GM20431 (cell line): Measurements from ENCODE around the gene SPTA1.
"Not testable (repeated sequence)": the region's sequence is repeated elsewhere in the genome, so short reads cannot be mapped to it uniquely, and the experiment has no call there.

ENCODE experiments used
- in situ Hi-C: fragments of 300-500 bp; cut with MseI, MboI; formaldehyde crosslinking; loops from one replicate; pipeline ENCODE4 v1.15.0; 2020; ENCODE audit warnings: low sequenced_read_pairs; ENCODE audit not compliant: unreplicated experiment

SPTA1 gene

DNA sequence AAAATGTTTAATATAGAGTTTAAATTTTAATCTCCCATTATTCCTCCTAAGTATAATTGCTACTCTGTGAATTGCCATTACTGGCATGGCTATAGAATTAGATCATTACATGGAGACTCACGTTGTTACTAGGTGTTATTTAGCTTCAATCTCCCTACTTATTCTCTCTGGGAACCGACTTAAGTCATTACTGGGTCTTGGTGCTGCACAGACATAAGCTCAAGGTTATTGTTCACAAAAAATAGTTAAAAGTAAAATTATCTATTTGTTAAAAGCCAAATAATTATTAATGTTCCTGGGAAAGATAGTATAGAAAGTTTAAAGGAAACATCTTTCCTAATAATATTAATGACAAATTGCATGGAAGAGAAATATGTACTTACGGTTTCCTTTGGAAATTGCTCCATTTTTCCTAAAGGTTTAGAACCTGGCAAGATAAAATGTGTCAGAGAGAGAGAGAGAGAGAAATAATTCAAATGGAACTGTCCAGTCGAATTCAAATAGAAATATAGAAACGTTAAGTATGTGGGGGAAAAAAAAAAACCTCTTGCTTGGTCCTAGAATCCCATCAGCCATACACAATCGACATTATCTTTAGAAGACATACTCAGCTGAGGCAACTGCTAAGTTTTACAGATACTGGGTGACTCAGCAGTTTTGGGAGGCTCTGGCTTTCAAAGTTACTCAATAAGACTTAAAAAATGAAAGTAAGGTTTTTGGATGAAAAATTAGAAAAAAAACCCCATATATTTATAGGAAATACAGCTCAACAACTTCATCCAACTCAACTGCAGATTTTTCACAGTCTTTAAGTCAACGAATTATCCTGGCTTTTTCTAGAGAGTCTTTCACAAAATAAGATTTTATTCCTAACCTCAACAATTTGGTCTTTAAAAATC is at the start of gene SPTA1:
Gene SPTA1, minus strand, starts transcription at position 605 of the 899 bp plus-strand sequence. Its CDS starts 198 bp downstream, at position 407.
- in situ Hi-C loops: no loop called here

DNA sequence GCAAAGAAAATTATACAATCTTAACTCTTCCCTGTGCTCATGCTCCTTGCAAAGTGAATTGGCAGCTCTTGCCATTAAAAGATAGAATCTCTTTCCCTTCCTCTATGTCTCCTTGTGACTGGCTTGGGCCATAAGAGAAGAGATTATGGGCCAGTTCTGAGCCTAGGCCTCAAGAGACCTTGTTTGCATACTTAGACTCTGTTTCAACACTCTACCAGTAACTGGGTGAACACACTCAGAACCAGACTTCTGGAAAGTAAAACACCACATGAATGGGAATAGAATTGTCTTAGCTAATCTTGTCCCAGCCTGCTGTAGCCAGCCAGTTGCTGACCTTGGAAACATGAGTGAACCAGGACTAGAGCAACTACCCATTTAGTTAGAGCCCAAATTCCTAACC is 49.3 kb upstream of the SPTA1 start:
- in situ Hi-C loops: no loop called here

DNA sequence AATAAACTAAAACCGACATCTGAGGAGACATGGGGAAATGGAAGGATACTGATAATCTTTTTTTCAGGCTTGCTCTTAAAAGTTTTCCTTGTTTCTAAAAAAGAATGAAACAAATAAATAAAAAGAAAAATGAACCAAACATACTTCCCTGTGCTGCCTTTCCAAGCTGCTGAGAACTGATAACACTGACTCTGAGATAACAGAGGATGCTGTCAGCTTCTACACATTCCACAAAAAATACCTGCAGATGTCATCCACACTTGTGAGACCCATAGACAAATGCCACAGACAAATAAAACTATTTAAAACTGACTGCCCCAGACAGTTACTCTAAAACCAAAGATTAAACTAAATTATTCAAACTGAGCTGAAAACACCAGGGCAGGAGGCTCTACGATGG is 46.0 kb upstream of the SPTA1 start:
- in situ Hi-C loops: no loop called here

DNA sequence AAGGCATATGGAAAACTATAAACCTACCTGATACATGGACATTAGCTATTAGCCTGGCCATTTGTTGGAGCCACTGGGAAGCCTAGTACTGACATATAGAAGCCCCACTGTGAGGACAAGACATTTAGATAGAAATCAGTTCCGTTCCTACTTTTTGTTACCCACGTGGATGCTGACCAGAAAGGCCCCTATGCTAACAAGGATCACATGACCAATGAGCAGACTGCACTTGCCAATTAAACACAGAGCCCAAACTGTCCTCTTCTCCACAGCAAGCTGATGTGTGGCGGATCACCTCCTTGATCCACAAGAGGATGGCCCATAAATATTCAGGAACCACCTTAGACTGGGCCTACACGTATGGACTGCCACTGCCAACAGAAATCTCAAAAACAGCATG is 45.2 kb upstream of the SPTA1 start:
- in situ Hi-C loops: no loop called here

DNA sequence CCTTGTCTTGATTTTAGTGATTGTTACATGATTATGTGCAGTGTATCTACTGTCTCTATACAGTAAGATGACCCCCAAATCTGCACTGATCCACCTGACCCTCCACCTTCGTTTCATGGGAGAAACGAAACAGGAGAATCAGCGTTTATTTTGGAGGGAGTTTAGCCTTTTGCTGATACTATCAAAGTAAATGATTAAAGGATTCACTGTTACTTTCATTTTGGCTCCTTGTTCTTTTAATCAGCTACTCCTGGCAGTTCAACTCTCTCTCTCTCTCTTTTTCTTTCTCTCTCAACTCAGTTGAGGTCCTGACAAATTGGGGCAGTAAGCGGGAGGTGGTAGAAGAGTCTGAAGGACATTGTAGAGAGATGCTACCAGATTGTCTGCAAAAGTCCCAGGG is 43.9 kb upstream of the SPTA1 start:
- in situ Hi-C loops: no loop called here

DNA sequence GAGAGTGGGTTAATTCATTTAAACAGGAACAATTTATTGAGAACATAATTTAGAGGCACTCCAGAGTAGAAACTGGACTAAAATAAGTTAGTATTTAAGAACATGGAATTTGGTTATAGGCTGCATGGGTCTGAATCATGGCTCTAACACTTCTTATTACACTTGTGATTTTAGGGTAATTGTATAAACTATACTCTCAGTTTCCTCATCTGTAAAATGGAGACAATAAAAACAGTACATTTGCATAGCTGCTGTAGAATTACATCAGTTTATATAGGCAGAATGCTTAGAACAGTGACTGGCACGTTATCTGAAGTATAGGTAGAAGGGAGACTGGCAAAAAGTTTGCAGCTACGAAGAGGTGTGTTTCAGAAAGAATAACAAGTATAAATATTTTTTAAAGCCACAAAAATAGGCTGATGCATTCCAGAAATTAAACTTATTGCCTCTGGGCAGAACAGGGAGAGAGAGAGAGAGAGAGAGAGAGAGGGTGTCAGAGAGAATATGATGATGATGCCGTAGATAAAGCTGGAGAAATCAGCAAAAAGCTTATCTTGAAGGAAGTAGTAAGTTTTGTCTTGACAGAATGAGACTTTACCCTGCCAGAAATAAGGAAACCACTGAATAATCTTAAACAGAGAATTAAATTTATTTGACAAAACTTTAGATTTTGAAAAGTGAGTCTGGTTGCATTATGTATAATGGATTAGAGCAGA is 42.2 kb upstream of the SPTA1 start:
- in situ Hi-C loops: no loop called here

DNA sequence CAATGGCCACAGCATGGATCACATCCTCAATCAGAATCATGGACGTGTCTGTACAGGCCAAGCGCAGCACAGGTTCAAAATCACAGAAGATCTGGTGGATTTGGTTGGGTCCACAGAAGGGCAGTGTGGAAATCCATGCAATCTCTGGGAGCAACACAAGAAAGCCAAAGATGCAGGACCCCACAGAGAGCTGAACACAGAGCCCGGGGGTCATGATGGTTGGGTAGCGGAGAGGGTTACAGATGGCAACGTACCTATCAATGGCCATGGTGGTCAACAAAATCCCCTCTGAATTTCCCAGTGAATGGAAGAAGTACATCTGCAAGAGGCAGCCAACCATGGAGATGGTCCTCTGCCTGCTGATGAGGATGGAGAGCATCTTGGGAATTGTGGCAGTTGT is 37.9 kb upstream of the SPTA1 start:
- in situ Hi-C loops: no loop called here

DNA sequence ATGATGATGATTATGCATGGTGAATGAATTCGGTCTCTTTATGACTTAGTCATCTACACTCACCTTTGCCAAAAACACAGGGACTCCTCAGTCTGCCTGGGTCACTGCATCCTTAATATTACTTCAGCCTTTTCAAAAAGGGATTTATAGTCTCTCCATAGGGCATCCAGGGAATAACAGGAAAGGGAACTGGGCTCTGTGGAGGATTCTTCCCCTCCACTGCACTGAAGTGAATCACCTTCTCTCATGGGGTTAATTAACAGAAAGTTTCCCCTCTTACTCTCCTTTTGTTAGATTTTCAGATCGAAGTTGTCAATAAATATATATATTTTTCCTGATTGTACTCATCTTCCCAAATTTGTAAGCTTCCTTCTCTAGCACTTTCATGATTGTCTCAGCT is 34.1 kb upstream of the SPTA1 start, which contains the start of gene OR6K3:
Gene OR6K3, minus strand, starts transcription at position 101 of the 400 bp plus-strand sequence. CDS start 2,605 bp downstream, outside the sequence.
- in situ Hi-C loops: no loop called here

DNA sequence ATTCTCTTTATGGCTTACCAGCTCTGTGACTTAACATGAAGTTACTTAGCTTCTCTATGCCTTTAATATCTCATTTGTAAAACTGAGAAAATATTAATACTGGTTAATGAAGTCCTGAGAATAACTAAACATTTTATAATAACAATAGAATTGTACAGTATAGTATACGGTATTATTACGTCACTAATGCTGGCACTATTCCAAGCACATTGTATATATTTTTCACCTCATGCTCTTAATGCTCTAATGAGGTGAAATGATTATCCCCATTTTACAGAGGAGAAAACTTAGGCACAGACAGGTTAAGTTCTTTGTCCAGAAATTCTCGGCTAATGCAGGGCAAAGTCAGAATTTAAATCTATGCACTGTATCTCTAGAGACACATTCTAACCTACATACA is 33.1 kb upstream of the SPTA1 start:
- in situ Hi-C loops: no loop called here

DNA sequence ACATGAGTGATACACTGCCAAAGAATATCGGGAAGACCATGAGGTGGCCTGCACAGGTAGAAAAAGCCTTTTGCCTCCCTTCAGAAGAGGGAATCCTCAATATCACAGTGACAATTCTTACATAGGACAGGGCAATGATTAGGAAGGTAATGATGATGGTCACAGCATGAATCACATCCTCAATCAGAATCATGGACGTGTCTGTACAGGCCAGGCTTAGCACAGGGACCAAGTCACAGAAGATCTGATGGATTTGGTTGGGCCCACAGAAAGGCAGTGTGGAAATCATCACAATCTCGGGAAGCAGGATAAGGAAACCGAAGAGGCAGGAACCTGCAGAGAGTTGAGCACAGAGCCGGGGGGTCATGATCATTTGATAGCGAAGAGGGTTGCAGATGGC is 30.8 kb upstream of the SPTA1 start:
- in situ Hi-C loops: no loop called here

DNA sequence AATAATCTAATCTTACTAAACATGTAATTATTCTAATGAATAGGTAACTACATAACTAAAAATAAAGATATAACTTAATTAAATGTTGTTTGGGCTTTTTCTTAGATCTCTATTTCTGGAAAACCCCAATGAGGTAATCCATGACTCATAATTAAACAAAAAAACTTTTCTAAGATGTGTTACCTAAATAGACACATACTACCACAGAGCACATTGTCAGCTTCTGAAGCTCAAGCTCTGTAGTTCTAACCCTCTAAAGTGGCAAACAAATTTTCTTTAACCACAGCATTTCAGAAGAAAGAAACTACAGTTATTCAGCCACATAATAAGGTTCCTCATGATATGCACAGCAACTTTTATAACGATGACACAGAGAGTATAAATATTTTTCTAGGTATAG is 29.8 kb upstream of the SPTA1 start:
- in situ Hi-C loops: no loop called here

DNA sequence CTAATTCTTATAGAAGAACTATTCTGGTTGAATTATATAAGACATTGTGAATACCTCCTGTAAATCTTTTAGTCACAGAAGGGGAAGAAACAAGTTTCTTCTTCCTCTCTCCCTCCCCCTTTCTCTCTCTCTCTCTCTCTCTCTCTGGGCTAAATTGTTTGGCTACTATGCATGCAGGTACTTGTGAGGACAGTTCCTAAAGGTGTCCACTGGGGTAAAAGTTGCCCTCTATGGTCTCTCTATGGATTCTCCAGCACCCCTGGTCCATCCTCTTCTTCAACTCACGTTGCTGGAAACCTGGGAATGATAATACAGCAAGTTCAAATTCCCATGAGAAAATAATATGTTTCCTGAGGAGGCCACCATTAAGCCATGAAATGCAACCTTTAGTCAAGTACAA is 28.2 kb upstream of the SPTA1 start:
- in situ Hi-C loops: no loop called here

DNA sequence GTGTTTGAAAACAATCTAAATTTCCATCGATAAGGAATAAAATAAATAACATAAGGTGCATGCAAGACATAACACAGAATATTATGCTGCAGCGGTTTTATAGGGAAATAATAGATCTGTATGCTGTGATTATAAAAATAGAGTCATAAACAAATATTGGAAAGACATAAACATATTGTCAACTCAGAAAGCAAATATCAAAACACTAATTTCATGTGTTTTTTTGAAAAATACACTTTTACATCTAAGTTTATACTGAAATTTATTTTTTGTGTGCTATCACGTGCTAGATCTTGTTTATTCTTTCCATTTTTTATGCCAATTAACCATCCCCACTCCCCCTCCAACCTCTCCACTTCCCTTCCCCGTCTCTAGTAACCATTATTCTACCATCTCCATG is 24.6 kb upstream of the SPTA1 start:
- in situ Hi-C loops: no loop called here

DNA sequence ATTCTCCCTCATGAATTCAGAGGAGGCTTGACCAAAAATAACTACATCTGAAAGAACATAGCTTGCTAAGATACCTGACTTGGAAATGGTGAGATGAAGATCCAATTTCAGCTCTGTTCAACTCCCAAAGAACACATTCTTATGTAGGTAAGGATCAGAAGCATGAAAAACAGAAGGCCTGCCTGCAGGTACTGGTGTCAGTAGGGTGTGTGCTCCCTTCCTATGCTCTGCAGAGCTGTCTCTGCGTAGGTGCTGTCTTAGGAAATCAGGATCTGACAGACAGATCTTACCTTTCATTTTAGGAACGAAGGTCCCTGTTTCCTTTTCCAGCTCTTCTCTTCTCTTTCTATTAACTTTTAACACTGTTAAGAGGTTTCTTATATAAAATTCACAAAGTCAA is 19.6 kb upstream of the SPTA1 start:
- in situ Hi-C loops: no loop called here

DNA sequence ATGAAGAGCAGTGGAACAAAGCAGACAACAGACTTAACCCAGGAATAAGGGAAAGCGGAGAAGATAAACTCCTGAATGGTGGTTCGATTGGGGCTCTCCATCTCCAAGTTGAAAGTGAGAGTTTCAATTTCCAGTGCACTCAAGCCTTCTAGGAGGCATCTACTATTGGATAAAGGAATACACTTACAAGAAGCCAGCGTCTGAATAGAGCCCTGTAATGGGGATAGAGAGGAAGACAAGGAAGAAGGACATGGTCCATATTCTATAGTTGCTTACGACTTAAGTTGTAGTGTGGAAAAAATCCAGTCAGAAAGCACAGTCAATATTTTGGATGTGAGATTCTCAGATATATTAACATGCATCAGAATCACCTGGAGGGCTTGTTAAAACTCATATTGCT is 14.0 kb upstream of the SPTA1 start, which contains the start of gene OR6K2:
Gene OR6K2, minus strand, starts transcription at position 101 of the 400 bp plus-strand sequence. Its CDS starts 0 bp downstream, at position 101.
- in situ Hi-C loops: no loop called here

DNA sequence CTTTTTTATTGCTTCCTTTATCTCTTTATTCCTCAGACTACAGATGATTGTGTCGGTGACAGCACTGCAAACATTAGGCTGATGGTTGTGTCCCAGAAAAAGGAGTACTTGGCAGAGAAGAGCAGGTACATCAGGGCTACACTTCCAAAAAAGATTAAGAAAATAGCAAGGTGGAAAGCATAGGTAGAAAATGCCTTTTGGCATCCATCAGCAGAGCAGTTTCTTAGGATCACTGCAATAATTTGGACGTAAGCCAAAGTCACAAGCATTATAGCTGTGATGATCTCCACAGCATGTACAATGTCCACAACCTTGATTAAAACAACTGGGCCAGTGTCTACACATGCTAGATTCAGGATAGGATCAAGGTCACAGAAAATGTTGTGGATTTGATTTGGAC is 8.1 kb upstream of the SPTA1 start:
- in situ Hi-C loops: no loop called here

DNA sequence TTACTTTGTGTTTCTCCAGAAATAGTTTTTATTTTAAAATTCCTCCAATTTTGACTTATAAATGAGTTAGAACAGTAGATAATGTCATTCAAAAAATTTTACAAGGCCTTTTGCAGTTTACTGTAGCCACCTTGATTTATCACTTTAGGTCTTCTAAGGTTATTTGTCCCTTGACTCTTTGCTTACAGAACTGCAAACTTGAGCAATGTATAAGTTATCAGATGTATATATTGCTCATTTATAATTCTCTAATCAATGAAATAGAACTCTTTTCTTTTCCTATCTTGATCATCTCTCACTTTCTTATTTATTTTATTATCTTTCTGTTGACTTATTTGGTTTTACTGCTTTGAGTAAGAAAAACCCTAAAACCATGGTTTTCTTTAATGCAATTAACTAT is 5.8 kb upstream of the SPTA1 start:
- in situ Hi-C loops: no loop called here

DNA sequence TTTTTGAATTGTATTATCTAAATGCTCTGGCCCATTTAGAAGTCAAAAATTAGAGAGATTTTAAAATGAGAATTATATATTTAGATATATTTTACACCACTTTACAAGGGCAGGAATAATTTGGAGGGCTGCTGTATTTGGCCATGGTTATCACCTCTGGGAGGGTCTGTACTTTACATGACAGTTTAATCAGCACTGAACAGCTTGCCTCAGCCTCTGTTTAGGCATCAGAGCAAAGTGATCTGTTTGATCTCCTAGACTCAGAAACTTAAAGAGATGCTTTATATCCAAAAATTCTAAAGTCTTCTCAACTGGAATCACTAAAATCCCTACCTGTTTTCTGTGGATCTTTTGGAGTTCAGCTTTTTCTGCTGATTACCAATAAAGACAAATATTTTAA is 5.4 kb upstream of the SPTA1 start:
- in situ Hi-C loops: no loop called here

DNA sequence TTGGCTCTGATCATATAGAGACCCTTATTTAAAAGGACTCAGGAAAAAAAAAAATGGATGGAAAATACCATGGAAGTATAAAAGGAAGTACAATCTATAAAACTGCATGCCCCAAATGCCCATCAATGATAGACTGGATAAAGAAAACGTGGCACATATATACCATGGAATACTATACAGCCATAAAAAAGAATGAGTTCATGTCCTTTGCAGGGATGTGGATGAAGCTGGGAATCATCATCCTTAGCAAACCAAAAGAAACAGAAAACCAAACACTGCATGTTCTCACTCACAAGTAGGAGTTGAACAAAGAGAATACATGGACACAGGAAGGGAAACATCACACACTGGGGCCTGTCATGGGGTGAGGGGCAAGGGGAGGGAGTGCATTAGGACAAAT is 4.6 kb upstream of the SPTA1 start:
- in situ Hi-C loops: not testable (repeated sequence)

DNA sequence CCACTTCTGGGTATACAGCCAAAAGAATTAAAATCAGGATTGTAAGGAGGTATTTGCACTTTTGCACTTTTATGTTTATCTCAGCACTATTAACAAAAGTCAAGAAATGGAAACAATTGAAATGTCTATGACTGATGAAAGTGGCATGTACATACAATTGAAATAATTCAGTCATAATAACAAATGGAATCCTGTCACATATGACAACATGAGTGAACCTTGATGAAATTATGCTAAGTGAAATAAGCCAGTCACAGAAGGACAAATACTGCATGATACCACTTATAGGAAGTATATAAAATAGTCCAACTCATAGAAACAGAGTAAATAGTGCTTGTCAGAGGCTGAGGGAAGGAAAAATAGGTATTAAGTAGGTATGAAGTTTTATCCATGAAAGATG is 3.4 kb upstream of the SPTA1 start:
- in situ Hi-C loops: no loop called here

DNA sequence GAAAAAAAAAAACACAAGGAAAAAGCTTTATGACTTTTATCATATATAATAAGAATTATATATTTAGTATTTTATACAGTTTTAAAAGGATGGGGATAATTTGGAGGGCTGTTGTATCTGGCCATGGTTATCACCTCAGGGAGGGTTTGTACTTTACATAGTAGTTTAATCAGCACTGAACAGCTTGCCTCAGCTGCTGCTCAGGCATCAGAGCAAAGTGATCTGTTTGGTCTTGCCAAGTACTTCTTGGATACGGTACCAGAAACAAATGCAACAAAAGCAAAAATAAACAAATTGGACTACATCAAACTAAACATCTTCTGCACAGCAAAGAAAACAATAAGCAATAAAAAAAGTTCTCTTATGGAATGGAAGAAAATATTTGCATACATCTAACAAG is 2.6 kb upstream of the SPTA1 start:
- in situ Hi-C loops: no loop called here
